Neural cell (in vitro differentiated cells): Measurements from ENCODE around the gene EIF4A3.

Source experiments
- EP300 ChIP-seq: fragments of 450-650 bp; conservative IDR thresholded peaks from 2 replicates; pipeline ENCODE4 v1.6.1; 2014; ENCODE audit warnings: antibody characterized with exemption, mild to moderate bottlenecking, moderate library complexity; ENCODE audit not compliant: poor library complexity, severe bottlenecking
- EZH2 ChIP-seq: fragments of 200-600, 300-800 bp; shearing (Covaris generic), sonication (generic); IDR thresholded peaks from 2 replicates; pipeline ENCODE4 v1.6.1; 2014; ENCODE audit warnings: antibody characterized with exemption, low read length, borderline replicate concordance, mild to moderate bottlenecking; ENCODE audit not compliant: insufficient read depth, poor library complexity, severe bottlenecking
- MXI1 ChIP-seq: fragments of 450-650 bp; conservative IDR thresholded peaks from 2 replicates; pipeline ENCODE4 v1.6.1; 2014; ENCODE audit warnings: antibody characterized with exemption, mild to moderate bottlenecking; ENCODE audit not compliant: poor library complexity, severe bottlenecking
- POLR2AphosphoS5 ChIP-seq: IDR thresholded peaks from 2 replicates; pipeline ENCODE4 v1.6.1; 2012
- RAD21 ChIP-seq: fragments of 450-650 bp; conservative IDR thresholded peaks from 2 replicates; pipeline ENCODE4 v1.6.1; 2014; ENCODE audit warnings: antibody characterized with exemption, mild to moderate bottlenecking, moderate library complexity
- SMC3 ChIP-seq: fragments of 450-650 bp; conservative IDR thresholded peaks from 2 replicates; pipeline ENCODE4 v1.6.1; 2014; ENCODE audit warnings: antibody characterized with exemption, mild to moderate bottlenecking, moderate library complexity; ENCODE audit not compliant: poor library complexity
- TAF1 ChIP-seq: IDR thresholded peaks from 2 replicates; pipeline ENCODE4 v1.6.1; 2012; ENCODE audit warnings: low read depth
- TF ChIP-seq, protein P1 (sequence below): fragments of 450-650 bp; IDR thresholded peaks from 2 replicates; pipeline ENCODE4 v1.5.1; 2014; ENCODE audit warnings: antibody characterized with exemption, mild to moderate bottlenecking, moderate library complexity; ENCODE audit not compliant: poor library complexity, severe bottlenecking
- TF ChIP-seq, protein P2 (sequence below): IDR thresholded peaks from 2 replicates; pipeline ENCODE4 v1.6.1; 2012; ENCODE audit warnings: borderline replicate concordance

DNA sequence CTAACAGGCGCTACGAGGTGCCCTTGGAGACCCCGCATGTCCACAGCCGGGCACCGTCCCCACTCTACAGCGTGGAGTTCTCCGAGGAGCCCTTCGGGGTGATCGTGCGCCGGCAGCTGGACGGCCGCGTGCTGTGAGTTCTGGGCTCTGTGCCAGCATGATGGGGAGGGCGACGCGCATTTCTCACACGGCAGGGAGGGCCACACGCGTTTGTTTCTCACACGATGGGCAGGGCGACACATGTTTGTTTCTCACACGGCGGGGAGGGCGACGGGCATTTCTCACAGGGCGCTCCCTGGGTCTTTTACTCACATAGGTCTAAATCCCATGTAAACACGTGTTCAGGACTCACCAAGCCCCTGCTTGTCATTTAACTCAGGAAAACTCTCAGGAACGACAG is 41.2 kb downstream of the EIF4A3 start:
- TF ChIP-seq EZH2 (no peak), EP300 (no peak), POLR2AphosphoS5 (no peak), SMC3 (no peak), TAF1 (no peak), MXI1 (no peak), RAD21 (no peak)
- TF ChIP-seq, protein P1, sequence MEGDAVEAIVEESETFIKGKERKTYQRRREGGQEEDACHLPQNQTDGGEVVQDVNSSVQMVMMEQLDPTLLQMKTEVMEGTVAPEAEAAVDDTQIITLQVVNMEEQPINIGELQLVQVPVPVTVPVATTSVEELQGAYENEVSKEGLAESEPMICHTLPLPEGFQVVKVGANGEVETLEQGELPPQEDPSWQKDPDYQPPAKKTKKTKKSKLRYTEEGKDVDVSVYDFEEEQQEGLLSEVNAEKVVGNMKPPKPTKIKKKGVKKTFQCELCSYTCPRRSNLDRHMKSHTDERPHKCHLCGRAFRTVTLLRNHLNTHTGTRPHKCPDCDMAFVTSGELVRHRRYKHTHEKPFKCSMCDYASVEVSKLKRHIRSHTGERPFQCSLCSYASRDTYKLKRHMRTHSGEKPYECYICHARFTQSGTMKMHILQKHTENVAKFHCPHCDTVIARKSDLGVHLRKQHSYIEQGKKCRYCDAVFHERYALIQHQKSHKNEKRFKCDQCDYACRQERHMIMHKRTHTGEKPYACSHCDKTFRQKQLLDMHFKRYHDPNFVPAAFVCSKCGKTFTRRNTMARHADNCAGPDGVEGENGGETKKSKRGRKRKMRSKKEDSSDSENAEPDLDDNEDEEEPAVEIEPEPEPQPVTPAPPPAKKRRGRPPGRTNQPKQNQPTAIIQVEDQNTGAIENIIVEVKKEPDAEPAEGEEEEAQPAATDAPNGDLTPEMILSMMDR, result no peak
- TF ChIP-seq, protein P2, sequence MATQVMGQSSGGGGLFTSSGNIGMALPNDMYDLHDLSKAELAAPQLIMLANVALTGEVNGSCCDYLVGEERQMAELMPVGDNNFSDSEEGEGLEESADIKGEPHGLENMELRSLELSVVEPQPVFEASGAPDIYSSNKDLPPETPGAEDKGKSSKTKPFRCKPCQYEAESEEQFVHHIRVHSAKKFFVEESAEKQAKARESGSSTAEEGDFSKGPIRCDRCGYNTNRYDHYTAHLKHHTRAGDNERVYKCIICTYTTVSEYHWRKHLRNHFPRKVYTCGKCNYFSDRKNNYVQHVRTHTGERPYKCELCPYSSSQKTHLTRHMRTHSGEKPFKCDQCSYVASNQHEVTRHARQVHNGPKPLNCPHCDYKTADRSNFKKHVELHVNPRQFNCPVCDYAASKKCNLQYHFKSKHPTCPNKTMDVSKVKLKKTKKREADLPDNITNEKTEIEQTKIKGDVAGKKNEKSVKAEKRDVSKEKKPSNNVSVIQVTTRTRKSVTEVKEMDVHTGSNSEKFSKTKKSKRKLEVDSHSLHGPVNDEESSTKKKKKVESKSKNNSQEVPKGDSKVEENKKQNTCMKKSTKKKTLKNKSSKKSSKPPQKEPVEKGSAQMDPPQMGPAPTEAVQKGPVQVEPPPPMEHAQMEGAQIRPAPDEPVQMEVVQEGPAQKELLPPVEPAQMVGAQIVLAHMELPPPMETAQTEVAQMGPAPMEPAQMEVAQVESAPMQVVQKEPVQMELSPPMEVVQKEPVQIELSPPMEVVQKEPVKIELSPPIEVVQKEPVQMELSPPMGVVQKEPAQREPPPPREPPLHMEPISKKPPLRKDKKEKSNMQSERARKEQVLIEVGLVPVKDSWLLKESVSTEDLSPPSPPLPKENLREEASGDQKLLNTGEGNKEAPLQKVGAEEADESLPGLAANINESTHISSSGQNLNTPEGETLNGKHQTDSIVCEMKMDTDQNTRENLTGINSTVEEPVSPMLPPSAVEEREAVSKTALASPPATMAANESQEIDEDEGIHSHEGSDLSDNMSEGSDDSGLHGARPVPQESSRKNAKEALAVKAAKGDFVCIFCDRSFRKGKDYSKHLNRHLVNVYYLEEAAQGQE, result no peak
